Activated B cell treated with CpG ODN at 0.5 μM for 24 hours (primary cell): ENCODE measurements around the gene EIF5A. TPM values are rescaled to one million over a fixed set of nuclear protein-coding genes. Genes with fewer than 3 reads are reported as not detected.
A peak's percentile ranks its signal among the peaks of the same experiment; 100 is the strongest.

Experiments
- ATAC-seq: fragments of 200-7000 bp; cut with Tn5 transposase; one replicate; pipeline ENCODE4 v1.10.0; 2021; ENCODE audit warnings: low read depth, mild to moderate bottlenecking, moderate library complexity
- CTCF ChIA-PET: fragments of 350-600 bp; sonication (Branson Sonifier 250); formaldehyde crosslinking; loops from one replicate; lab custom pipeline; 2021; ENCODE audit warnings: antibody characterized with exemption; lab: Charles Lee
- POLR2A ChIA-PET: fragments of 350-600 bp; sonication (Branson Sonifier 250); formaldehyde crosslinking; loops from one replicate; lab custom pipeline; 2021; ENCODE audit warnings: antibody characterized with exemption; lab: Charles Lee
- DNase-seq: peaks from one replicate; pipeline ENCODE4 v3.0.0; 2022
- H3K27ac Mint-ChIP-seq: one replicate; pipeline ENCODE4 v1.8.0; 2020; ENCODE audit warnings: mixed read lengths
- H3K27me3 Mint-ChIP-seq: one replicate; pipeline ENCODE4 v1.8.0; 2021; ENCODE audit warnings: mixed read lengths
- H3K36me3 Mint-ChIP-seq: one replicate; pipeline ENCODE4 v1.8.0; 2021; ENCODE audit warnings: low read depth, mixed read lengths
- H3K4me1 Mint-ChIP-seq: one replicate; pipeline ENCODE4 v1.8.0; 2021; ENCODE audit warnings: mixed read lengths
- H3K4me3 Mint-ChIP-seq: one replicate; pipeline ENCODE4 v1.8.0; 2020; ENCODE audit warnings: mild to moderate bottlenecking, mixed read lengths
- H3K9me3 Mint-ChIP-seq: one replicate; pipeline ENCODE4 v1.8.0; 2020; ENCODE audit warnings: mixed read lengths
- intact Hi-C: fragments of 100-400 bp; cut with micrococcal nuclease; formaldehyde crosslinking; loops from one replicate; pipeline ENCODE4 v1.15.1; 2024
- total RNA-seq: library from RNA; stranded (reverse); gene quantifications from 2 replicates; pipeline ENCODE4 v1.2.3, GENCODE V29; 2022
- TF ChIP-seq, protein P1 (sequence below): fragments of 200-600 bp; IDR thresholded peaks from one replicate; pipeline ENCODE4 v1.8.0; 2022; ENCODE audit warnings: antibody characterized with exemption, mild to moderate bottlenecking

The EIF5A gene
- total RNA-seq, 1 donor from 2014 or later, result 656 TPM

DNA sequence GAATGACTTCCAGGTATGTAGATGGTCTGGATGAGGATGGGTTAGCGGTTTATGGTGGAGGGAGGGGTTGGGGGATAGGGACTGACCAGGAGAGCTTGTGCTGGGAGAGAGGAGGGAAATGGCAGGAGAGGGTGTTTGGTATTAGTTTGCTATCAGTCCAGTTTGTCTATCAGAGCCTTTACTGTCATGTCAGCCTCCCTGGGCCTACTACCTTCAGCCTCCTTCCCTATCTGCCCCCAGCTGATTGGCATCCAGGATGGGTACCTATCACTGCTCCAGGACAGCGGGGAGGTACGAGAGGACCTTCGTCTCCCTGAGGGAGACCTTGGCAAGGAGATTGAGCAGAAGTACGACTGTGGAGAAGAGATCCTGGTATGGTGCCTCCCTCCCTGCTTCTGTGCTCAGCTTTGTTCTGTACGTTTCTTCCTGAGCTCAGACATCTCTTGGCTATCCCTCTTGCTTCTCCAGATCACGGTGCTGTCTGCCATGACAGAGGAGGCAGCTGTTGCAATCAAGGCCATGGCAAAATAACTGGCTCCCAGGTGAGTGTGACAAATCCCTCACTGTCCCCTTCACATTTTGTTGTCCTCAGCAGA is 3.8 kb downstream of the EIF5A start:
- no peaks in the 10 kb centered on the region for H3K27me3 Mint-ChIP-seq
- POLR2A ChIA-PET, result interaction anchor here (0.8 to 3.8 kb wide), 5 partner anchors 16 to 93 kb away, joined by 3 to 62 read pairs (median 3); partner anchors contain the start of genes ACAP1, NEURL4, PHF23 and TMEM256
- ATAC-seq, result no peak
- TF ChIP-seq, protein P1, sequence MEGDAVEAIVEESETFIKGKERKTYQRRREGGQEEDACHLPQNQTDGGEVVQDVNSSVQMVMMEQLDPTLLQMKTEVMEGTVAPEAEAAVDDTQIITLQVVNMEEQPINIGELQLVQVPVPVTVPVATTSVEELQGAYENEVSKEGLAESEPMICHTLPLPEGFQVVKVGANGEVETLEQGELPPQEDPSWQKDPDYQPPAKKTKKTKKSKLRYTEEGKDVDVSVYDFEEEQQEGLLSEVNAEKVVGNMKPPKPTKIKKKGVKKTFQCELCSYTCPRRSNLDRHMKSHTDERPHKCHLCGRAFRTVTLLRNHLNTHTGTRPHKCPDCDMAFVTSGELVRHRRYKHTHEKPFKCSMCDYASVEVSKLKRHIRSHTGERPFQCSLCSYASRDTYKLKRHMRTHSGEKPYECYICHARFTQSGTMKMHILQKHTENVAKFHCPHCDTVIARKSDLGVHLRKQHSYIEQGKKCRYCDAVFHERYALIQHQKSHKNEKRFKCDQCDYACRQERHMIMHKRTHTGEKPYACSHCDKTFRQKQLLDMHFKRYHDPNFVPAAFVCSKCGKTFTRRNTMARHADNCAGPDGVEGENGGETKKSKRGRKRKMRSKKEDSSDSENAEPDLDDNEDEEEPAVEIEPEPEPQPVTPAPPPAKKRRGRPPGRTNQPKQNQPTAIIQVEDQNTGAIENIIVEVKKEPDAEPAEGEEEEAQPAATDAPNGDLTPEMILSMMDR, result no peak
- peaks cover 68% of the 10 kb centered on the region for H3K4me1 Mint-ChIP-seq
- H3K9me3 Mint-ChIP-seq, result no peaks in the 10 kb centered on the region
- peak overlapping the region; percentile 96 for H3K27ac Mint-ChIP-seq
- intact Hi-C loops, result no loop called here
- H3K4me3 Mint-ChIP-seq, result no peak overlapping the region
- DNase-seq, result no peak
- CTCF ChIA-PET, result interaction anchor here (1.2 to 3.2 kb wide), 2 partner anchors 15 to 45 kb away, joined by 4 to 12 read pairs; no protein-coding TSS in a partner anchor
- peaks cover 72% of the 10 kb centered on the region for H3K36me3 Mint-ChIP-seq

DNA sequence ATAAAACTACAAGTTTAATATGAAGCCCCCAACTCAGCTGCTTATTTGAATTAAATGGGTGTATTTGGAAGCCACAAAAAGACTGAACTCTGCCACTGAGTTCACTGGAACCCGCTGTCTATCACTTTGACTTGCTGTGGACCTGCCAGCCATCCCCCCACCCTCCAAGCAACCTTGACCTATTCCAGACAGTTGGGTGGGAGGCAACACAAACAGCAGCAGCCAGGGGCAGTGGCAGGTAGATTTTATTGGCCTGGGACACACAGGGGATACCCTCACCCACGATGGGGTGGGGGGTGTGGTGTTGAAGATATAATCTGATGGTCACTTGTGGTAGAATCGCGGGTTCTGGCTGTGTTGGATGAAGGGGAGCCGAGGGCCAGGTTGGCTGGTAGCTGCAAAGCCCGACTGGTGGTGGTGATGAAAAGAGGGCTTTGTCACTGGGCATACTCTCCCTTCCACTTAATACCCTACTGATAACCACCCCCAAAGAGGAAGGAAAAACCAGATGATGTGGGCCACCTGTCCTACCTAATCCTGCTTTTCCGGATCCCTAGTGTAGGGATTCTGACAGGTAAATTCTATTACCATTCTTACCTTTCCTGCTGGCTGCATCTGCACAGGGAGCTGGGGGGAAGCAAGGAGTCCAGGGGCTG is 5.1 kb downstream of the EIF5A start:
- no peak for DNase-seq

DNA sequence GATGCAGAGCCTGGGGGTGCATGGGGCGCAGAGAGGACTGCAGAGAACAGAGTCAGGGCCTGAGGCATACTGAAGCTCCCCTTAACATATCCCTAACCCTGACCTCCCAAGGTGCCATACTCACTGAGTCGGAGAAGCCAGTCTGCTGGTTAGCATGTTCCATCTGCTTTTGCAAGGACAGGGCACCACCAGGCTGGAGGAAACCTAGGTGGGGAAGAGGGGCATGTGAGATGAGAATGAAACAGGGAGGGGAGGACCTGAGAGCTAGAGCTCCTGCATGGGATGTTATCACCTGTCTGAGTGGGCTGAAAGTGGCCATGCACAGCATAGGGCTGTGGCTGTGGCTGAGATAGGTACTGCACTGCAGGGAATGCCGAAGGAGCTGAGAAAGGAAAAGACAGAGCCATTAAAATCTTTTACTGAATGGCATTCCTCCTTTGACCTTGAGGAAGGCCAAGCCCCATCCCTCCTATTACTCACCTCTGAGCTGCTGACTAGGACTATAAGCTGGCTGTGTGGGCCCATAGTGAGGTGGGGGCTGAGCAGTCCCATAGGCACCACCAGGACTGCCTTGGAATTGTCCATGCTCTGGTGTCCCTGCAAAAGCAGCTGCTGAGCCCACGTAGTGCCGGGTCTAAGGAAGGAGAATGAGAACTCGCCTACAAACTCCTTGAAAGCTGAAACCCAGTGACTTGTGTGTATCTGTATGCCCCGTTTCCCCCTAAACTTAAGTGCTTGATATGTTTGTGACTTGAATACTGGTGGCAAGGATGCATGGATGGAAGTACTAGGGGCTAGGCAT is 5.9 kb downstream of the EIF5A start:
- POLR2A ChIA-PET, result interaction anchor here (1.2 to 3.8 kb wide), 9 partner anchors 11 to 373 kb away, joined by 3 to 34 read pairs (median 5); partner anchors contain the start of genes ACAP1, MPDU1, NEURL4 and SLC2A4
- DNase-seq (no peak), ATAC-seq (no peak)
- intact Hi-C loops, result no loop called here
- peak overlapping the region; percentile 85 for H3K4me3 Mint-ChIP-seq
- peak overlapping the region; percentile 85 for H3K27ac Mint-ChIP-seq
- H3K27me3 Mint-ChIP-seq, result no peaks in the 10 kb centered on the region
- TF ChIP-seq, protein P1, result no peak
- H3K4me1 Mint-ChIP-seq, result peaks cover 66% of the 10 kb centered on the region
- CTCF ChIA-PET, result interaction anchor here (0.8 to 2.8 kb wide), 5 partner anchors 8 to 24 kb away, joined by 3 to 12 read pairs (median 4); partner anchors contain the start of gene ACAP1
- no peaks in the 10 kb centered on the region for H3K9me3 Mint-ChIP-seq
- H3K36me3 Mint-ChIP-seq, result peaks cover 75% of the 10 kb centered on the region

More for the DNA sequence above, 5.1 kb downstream of the EIF5A start:
- Mint-ChIP-seq H3K4me3 (peak overlapping the region; percentile 19), H3K27me3 (no peaks in the 10 kb centered on the region), H3K27ac (peak overlapping the region; percentile 85), H3K4me1 (peaks cover 66% of the 10 kb centered on the region), H3K36me3 (peaks cover 69% of the 10 kb centered on the region), H3K9me3 (no peaks in the 10 kb centered on the region)
- TF ChIP-seq, protein P1, result no peak
- no peak for ATAC-seq
- ChIA-PET POLR2A (interaction anchor here (0.6 to 3.8 kb wide), 8 partner anchors 12 to 373 kb away, joined by 3 to 34 read pairs (median 6); partner anchors contain the start of genes ACAP1, NEURL4 and SLC2A4), CTCF (interaction anchor here (0.8 to 2.8 kb wide), 4 partner anchors 9 to 25 kb away, joined by 3 to 12 read pairs (median 4); partner anchors contain the start of gene ACAP1)
- intact Hi-C loops, result no loop called here

DNA sequence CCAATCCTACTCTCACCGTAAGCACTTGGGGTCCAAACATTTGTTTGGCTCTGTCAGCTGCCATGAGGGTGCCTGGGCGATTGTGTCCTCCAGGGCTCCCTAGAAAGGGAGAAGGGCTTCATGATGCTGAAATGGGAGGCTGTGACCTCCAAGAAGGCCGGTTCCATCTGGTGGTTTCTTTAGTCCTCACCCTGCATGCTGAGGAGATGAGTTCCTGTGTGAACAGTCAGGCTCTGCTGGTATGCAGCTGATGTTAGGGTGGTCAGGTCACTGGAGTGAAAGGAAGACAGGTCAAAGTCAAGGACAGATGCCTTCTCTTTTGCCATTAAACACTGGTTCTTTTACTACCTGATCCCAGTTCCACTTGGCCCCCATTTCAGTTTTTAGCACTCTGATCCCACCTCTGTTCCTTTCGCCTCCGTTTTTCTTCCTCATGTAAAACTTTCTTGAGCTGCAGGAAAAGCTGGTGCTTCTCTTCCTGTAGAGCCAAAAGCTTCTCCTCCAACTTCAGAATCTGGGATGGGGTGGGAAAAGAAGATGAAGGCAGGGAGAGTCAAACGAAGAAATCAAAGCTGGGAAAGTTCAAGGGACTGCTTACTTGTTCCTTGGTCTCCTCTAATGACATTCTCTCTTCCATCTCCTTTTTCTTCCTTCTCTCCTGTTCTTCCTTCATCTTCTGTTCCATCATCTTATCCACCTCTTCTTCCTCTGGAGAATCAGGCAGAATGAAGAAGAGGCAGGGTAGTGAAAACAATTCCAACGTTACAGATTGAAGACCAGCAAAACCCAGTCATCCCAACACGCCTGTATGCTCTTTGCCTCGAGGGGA is 6.7 kb downstream of the EIF5A start:
- peaks cover 74% of the 10 kb centered on the region for H3K36me3 Mint-ChIP-seq
- POLR2A ChIA-PET, result interaction anchor here (0.7 to 3.8 kb wide), 14 partner anchors 16 to 373 kb away, joined by 3 to 34 read pairs (median 4); partner anchors contain the start of genes ACAP1, MPDU1, NEURL4 and PLSCR3

More for the DNA sequence above, 6.7 kb downstream of the EIF5A start:
- no peak for ATAC-seq
- Mint-ChIP-seq H3K9me3 (no peaks in the 10 kb centered on the region), H3K4me1 (peaks cover 62% of the 10 kb centered on the region), H3K4me3 (peak overlapping the region; percentile 85), H3K27ac (peak overlapping the region; percentile 85), H3K27me3 (no peaks in the 10 kb centered on the region)
- CTCF ChIA-PET, result interaction anchor here (1.1 to 2.8 kb wide), 4 partner anchors 8 to 22 kb away, joined by 3 to 12 read pairs (median 4); partner anchors contain the start of gene ACAP1
- DNase-seq, result no peak
- TF ChIP-seq, protein P1, result no peak
- intact Hi-C loops, result no loop called here
